Loucy (cell line): ENCODE results near the gene CNTN4.

Source experiments
- H2AFZ ChIP-seq: fragments of 200-600 bp; sonication (generic); 2 replicates; pipeline ENCODE4 v1.6.0; 2016; ENCODE audit warnings: antibody characterized with exemption, mild to moderate bottlenecking, low read length, moderate library complexity
- H3F3A ChIP-seq: fragments of 200-600 bp; 2 replicates; pipeline ENCODE4 v1.6.0; 2016; ENCODE audit warnings: antibody characterized with exemption, low read depth, mild to moderate bottlenecking
- H3K27me3 ChIP-seq: fragments of 200-600 bp; sonication (generic); 2 replicates; pipeline ENCODE4 v1.6.1; 2014; ENCODE audit warnings: low read length, mild to moderate bottlenecking; ENCODE audit not compliant: insufficient read depth, poor library complexity, severe bottlenecking
- H3K36me3 ChIP-seq: fragments of 200-600 bp; sonication (generic); 2 replicates; pipeline ENCODE4 v1.6.1; 2016; ENCODE audit warnings: low read length; ENCODE audit not compliant: insufficient read depth
- H3K4me1 ChIP-seq: fragments of 200-600 bp; sonication (generic); 2 replicates; pipeline ENCODE4 v1.5.1; 2014; ENCODE audit warnings: low read length, mild to moderate bottlenecking; ENCODE audit not compliant: insufficient read depth, poor library complexity, severe bottlenecking
- H3K4me2 ChIP-seq: fragments of 200-600 bp; sonication (generic); 2 replicates; pipeline ENCODE4 v1.6.0; 2014; ENCODE audit warnings: antibody characterized with exemption, low read length, low read depth, mild to moderate bottlenecking; ENCODE audit not compliant: poor library complexity, severe bottlenecking
- H3K4me3 ChIP-seq: fragments of 200-600 bp; sonication (generic); 2 replicates; pipeline ENCODE4 v1.5.1; 2014; ENCODE audit warnings: low read length, mild to moderate bottlenecking, mixed read lengths; ENCODE audit not compliant: poor library complexity, severe bottlenecking
- H3K79me2 ChIP-seq: fragments of 200-600 bp; sonication (generic); 2 replicates; pipeline ENCODE4 v1.6.1; 2014; ENCODE audit warnings: low read length; ENCODE audit not compliant: insufficient read depth
- H3K9ac ChIP-seq: fragments of 200-600 bp; sonication (generic); 2 replicates; pipeline ENCODE4 v1.6.0; 2014; ENCODE audit warnings: mild to moderate bottlenecking, low read depth, low read length, moderate library complexity; ENCODE audit not compliant: poor library complexity, severe bottlenecking
- H3K9me2 ChIP-seq: fragments of 200-600 bp; sonication (generic); replicated peaks from 2 replicates; pipeline ENCODE4 v1.6.1; 2016; ENCODE audit warnings: low read depth, low read length, mixed read lengths
- H3K9me3 ChIP-seq: fragments of 200-600 bp; sonication (generic); 2 replicates; pipeline ENCODE4 v1.6.1; 2014; ENCODE audit warnings: mild to moderate bottlenecking, antibody characterized with exemption, low read length, low read depth; ENCODE audit not compliant: insufficient read depth
- H4K20me1 ChIP-seq: fragments of 200-600 bp; sonication (generic); 2 replicates; pipeline ENCODE4 v1.6.0; 2014; ENCODE audit warnings: antibody characterized with exemption, low read length, mild to moderate bottlenecking; ENCODE audit not compliant: insufficient read depth, poor library complexity, severe bottlenecking
- EZH2phosphoT487 ChIP-seq: fragments of 200-600 bp; IDR thresholded peaks from 2 replicates; pipeline ENCODE4 v1.6.1; 2018; ENCODE audit warnings: antibody characterized with exemption, mild to moderate bottlenecking, moderate library complexity, borderline replicate concordance
- TF ChIP-seq, protein P1 (sequence below): fragments of 200-600 bp; sonication (generic); conservative IDR thresholded peaks from 2 replicates; pipeline ENCODE4 v1.5.1; 2014; ENCODE audit warnings: mild to moderate bottlenecking, antibody characterized with exemption, low read length

Gene CNTN4

DNA sequence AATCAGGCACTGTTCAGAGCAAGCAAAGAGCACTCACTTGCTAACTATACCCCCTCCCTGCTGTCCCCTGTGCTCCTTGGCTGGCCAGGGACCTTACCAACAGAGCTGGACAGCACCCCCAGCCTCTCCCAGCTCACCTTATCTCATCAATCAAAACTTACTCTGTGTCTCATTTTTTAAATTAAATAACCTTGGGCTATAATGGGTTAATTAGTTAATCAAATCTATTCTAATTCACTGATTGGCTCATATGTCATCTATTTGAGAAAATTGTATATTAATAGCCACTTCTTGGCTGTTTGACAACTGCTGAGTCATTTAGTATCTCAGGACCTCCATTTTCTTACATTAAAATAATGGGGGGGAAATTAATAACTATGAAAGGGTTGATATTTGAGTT lies 988.6 kb downstream of the CNTN4 start:
- H3K36me3 ChIP-seq, result no peaks in the 10 kb centered on the region
- H3K4me1 ChIP-seq, result no peaks in the 10 kb centered on the region
- no peaks in the 10 kb centered on the region for H3K9me3 ChIP-seq
- no peak overlapping the region for H3K4me2 ChIP-seq
- H3K4me3 ChIP-seq, result no peak overlapping the region
- no peaks in the 10 kb centered on the region for H3K27me3 ChIP-seq
- H3K79me2 ChIP-seq, result no peaks in the 10 kb centered on the region
- H4K20me1 ChIP-seq, result no peaks in the 10 kb centered on the region
- no peak overlapping the region for H3K9ac ChIP-seq
- H3F3A ChIP-seq, result no peaks in the 10 kb centered on the region
- H2AFZ ChIP-seq, result no peak overlapping the region
- H3K9me2 ChIP-seq, result no peaks in the 10 kb centered on the region
- TF ChIP-seq, protein P1, sequence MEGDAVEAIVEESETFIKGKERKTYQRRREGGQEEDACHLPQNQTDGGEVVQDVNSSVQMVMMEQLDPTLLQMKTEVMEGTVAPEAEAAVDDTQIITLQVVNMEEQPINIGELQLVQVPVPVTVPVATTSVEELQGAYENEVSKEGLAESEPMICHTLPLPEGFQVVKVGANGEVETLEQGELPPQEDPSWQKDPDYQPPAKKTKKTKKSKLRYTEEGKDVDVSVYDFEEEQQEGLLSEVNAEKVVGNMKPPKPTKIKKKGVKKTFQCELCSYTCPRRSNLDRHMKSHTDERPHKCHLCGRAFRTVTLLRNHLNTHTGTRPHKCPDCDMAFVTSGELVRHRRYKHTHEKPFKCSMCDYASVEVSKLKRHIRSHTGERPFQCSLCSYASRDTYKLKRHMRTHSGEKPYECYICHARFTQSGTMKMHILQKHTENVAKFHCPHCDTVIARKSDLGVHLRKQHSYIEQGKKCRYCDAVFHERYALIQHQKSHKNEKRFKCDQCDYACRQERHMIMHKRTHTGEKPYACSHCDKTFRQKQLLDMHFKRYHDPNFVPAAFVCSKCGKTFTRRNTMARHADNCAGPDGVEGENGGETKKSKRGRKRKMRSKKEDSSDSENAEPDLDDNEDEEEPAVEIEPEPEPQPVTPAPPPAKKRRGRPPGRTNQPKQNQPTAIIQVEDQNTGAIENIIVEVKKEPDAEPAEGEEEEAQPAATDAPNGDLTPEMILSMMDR, result no peak
- TF ChIP-seq EZH2phosphoT487, result no peak

DNA sequence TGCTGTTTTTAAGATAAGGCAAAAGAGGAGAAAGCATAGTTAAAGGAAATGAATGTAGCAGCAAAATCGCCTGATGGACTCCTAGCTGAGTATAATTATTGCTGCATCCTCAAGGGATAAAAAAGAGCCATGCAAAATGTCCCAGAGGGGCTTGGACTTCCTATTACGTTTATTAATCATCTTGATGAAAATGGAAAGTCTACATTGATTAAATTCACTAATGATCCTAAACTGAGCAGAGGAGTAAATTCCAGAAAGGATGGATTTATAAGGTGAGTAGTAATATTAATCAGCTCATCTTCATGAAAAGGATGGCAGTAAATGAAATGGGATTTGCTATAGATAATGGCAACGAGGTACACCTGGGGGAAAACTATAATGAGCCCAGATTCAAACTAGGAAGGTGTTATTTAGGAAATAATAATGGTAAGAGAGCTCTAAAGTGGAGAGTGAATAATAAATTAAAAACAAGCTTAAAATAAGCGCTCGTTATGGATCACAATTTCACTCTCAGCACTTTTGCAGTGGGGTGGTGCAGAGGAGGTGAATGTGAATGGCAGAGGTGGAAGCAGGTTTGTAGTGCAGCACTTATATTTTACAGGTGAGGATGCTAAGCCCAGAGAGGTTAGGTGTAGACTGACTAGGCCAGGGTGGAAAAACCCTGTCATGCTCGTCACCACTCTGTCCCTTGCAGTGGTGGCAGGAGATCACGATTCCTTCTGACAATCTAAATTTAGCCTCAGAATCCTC lies 989.2 kb downstream of the CNTN4 start:
- Histone ChIP-seq H3K36me3 (no peaks in the 10 kb centered on the region), H3K79me2 (no peaks in the 10 kb centered on the region), H4K20me1 (no peaks in the 10 kb centered on the region), H3K4me2 (no peak overlapping the region), H3F3A (no peaks in the 10 kb centered on the region), H3K9ac (no peak overlapping the region), H3K4me3 (no peak overlapping the region), H3K9me3 (no peaks in the 10 kb centered on the region), H3K4me1 (no peaks in the 10 kb centered on the region), H2AFZ (no peak overlapping the region), H3K9me2 (no peaks in the 10 kb centered on the region), H3K27me3 (no peaks in the 10 kb centered on the region)
- no peak for TF ChIP-seq EZH2phosphoT487
- TF ChIP-seq, protein P1, result no peak

DNA sequence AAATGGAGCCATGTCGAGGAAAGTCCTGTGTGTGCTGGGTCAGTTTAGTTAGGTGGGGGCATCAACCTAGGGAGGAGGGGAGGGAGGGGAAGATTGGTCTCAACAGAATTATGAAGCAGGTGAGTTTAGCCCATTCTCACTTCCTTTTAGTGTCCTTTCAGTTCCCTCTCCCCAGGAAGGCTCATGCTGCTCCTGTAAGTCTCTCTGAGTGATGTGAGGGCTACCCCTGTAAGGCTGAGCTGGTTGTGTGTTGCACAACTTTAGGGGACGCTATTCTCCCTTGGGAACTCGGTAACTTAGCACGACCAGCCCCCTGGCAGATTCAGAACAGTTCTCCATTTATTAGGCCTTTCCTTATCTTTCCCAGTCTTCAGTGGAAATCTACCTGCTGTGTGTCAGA lies 990.4 kb downstream of the CNTN4 start:
- no peaks in the 10 kb centered on the region for H3K4me1 ChIP-seq
- H4K20me1 ChIP-seq, result no peaks in the 10 kb centered on the region
- H3F3A ChIP-seq, result no peaks in the 10 kb centered on the region
- no peak overlapping the region for H2AFZ ChIP-seq
- no peaks in the 10 kb centered on the region for H3K9me2 ChIP-seq
- no peaks in the 10 kb centered on the region for H3K27me3 ChIP-seq
- no peak overlapping the region for H3K4me3 ChIP-seq
- no peaks in the 10 kb centered on the region for H3K9me3 ChIP-seq
- no peak overlapping the region for H3K9ac ChIP-seq
- no peaks in the 10 kb centered on the region for H3K79me2 ChIP-seq
- TF ChIP-seq, protein P1, result no peak
- no peak for TF ChIP-seq EZH2phosphoT487
- H3K4me2 ChIP-seq, result no peak overlapping the region
- no peaks in the 10 kb centered on the region for H3K36me3 ChIP-seq
